GM21786 (cell line): Measurements from ENCODE around the gene C12orf75.
"Not testable (repeated sequence)": the region's sequence is repeated elsewhere in the genome, so short reads cannot be mapped to it uniquely, and the experiment has no call there.

Experiments
- ATAC-seq: cut with Tn5 transposase; IDR thresholded peaks from one replicate; pipeline ENCODE4 v1.9.1; 2021; ENCODE audit not compliant: unreplicated experiment

C12orf75 gene

DNA sequence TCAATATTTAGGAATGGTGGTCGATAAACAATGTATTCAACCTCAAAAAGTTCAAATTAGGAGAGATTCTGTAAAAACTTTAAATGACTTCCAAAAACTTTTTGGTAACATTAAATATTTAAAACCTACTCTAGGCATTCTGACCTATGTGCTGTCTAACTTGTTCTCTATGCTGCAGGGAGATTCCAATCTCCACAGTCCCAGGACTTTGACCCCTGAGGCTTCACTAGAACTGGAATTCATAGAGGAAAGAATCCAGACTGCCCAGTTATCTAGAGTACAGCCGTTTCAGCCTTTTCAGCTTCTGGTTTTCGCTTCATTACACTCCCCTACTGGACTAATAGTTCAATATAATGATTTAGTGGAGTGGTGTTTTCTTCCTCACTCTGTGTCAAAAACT, 21.1 kb upstream of the C12orf75 start:
- ATAC-seq, result not testable (repeated sequence)

DNA sequence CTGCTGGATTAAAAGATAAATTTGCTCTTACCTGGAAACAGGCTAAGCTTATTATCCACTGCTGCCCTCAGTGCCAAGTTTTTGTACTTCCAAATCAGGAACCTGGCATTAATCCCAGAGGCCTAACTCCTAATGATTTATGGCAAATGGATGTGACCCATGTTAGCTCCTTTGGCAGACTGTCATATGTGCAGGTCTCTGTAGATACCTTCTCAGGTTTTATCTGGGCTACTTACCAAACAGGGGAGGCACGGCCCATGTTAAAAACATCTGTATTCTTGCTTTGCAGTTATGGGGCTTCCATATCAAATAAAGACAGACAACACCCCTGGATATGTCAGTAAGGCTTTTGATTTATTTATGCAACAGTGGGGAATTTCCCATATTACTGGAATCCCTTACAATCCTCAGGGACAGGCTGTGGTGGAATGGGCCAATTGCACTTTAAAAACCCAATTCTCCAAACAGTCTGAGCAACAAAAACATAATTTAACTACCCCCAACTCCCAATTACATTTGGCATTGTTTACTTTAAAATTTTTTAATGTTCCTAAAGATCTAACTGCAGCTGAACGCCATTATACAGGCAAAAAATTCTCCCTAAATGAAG, 19.9 kb upstream of the C12orf75 start:
- ATAC-seq, result not testable (repeated sequence)

- ATAC-seq, result not testable (repeated sequence)
These were observed 18.6 kb upstream of the C12orf75 start for GRCh38 chr12:105311936-105312335.

DNA sequence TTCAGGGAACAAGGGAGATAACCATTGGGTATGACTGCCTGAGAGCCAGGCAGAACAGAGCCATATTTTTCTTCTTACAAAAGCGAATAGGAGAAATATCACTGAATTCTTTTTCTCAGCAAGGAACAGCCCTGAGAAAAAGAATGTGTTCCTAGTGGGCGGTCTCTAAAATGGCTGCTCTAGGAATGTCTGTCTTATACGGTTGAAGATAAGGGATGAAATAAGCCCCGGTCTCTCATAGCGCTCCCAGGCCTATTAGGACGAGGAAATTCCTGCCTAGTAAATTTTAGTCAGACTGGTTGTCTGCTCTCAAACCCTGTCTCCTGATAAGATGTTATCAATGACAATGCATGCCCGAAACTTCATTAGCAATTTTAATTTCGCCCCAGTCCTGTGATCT, 16.7 kb upstream of the C12orf75 start:
- not testable (repeated sequence) for ATAC-seq

- no peak for ATAC-seq
These were observed 15.4 kb upstream of the C12orf75 start for GRCh38 chr12:105315130-105315529.

DNA sequence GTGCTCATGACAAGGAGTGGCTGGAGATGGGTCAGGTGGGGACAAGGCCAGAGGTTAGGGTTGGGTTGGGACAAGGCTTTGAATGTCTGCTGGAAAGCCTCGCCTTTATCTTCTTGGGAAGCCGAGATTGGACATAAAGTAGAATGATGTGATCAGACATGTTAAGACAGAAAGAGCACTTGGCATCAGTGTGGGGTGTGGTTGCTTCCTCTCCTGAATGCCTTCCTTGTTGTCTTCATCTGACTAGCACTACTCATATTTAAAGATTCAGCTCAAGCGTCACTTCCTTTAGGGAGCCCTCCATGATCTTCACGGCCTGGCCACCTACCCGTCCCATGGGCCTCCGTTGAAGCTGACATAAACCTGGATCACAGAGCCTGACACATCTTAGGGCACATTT, 14.8 kb upstream of the C12orf75 start:
- ATAC-seq, result no peak

- ATAC-seq, result no peak
These were observed 13.3 kb upstream of the C12orf75 start for GRCh38 chr12:105316931-105317852.

- ATAC-seq, result no peak
These were observed 12.4 kb upstream of the C12orf75 start for GRCh38 chr12:105317942-105318621.

GRCh38 chr12:105318651-105319483, 11.6 kb upstream of the C12orf75 start:
- ATAC-seq, result no peak

GRCh38 chr12:105319691-105320209, 10.7 kb upstream of the C12orf75 start:
- ATAC-seq, result no peak

GRCh38 chr12:105321125-105321524, 9.4 kb upstream of the C12orf75 start:
- no peak for ATAC-seq

GRCh38 chr12:105322070-105322469, 8.4 kb upstream of the C12orf75 start:
- ATAC-seq, result no peak

DNA sequence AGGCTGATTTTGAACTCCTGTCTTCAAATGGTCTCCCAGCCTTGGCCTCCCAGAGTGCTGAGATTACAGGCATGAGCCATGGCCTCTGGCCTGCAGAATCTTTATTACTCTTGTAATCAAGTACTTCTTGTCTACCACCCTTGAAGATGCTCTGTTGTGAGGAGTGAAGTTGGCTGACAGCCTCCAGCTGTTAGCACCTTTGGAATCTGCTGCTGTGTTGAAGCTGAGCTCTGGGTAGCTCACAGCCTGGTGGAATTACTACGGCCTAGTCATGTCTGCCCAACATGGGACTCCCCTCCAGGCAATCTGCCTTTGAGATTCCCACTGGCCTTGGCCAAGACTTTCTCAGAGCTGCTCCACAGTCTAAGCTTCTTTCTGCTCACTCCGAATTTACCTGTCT, 5.8 kb upstream of the C12orf75 start:
- ATAC-seq, result no peak

GRCh38 chr12:105325117-105325516, 5.4 kb upstream of the C12orf75 start:
- ATAC-seq, result no peak

DNA sequence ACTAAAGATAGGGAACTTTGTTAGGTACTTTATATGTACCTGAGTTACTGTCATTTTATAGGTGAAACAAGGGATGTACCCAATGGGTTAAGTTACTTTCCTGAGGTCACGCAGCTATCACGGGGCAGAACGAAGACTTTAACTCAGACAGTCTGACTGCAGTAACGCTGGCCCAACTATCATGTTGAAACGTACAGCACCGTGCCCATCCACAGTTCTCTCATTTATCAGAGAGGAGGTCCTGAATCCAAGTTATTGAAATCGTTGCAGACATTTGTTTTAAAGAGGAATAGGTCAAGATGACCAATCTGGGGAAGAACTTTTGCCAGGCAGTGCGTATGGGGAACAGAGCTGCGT, 587 bp upstream of the C12orf75 start:
- no peak for ATAC-seq

DNA sequence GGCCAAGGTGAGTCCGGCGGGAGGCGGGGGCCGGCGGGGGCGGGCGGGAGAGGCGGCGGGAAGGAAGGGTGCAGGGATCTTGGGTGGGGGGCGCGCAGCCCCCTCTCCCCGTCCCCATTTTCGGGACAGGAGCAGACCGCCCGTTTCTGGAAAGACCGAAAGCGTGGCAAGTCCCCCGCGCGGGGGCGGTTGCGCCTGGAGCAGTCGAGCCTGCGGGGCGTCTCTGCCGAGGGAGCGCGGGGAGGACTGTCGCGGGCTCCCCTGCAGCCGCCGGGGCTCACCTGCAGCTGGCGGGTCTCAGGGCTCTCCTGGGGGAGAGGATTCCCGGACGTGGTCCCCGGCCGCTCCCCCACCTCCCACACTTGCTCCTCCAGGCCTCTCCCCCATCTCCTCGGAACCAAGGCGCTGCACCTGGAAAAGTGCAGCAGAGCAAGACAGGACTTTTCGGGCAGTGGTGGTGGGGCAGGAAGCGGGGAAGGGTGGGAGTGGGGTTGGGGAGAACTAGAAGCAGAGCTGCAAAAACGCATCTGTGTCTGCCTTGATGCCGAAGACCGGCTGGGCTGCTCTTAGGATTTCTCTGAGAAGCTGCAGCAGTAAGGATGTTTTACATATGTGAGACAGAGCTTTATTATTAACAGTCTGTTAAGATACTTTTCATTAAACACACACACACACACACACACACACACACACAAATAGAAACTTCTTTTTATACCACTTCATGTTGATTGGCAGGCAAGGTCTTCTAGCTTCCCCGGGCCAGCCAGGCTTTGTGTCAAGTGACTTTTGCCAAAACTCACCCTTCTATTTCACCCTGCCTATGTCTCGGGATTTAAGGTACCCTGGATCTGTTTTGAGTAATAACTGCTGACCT, 677 bp downstream of the C12orf75 start:
- no peak for ATAC-seq

DNA sequence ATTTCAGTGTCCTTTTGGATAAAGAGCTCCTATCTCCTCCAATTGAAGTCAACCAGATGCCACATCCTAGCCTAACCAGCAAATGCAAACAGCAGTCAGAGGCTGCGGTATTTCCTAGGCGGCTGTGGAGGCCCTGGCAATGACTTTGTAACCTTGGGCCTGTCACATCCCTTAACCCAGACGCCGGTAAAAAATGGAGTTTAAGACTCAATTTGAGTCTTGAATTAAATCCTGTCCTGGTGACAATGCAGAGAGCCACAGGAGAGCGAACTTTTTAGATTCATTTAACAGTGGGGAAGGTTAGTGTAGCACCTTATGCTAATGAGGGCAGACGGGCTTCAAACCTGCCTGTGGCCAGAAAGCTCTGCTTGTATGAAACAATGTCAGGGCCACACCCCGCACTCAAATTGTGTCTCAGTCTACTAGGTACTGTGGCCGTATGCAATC, 1.3 kb downstream of the C12orf75 start:
- no peak for ATAC-seq

GRCh38 chr12:105332286-105332685, 1.8 kb downstream of the C12orf75 start:
- ATAC-seq, result not testable (repeated sequence)

DNA sequence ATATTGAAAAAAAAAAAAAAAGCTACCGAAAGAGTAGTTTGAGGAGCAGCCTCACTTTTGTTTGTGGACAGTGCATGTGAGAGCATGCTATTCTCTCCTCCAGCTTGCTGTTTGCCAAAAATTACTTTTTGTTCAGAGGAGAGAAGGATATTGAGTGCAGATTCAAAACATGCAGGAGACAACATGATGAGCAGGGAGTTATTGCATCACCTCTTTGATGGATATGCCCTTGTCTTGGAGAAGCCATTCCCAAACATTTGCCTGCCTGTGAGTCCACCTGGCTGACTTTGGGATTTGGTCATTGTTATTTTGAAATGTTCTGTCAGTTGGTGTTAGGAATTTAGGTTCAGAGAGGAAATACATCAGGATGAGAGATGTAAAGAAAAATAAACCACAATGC, 2.4 kb downstream of the C12orf75 start:
- no peak for ATAC-seq

GRCh38 chr12:105334001-105334400, 3.5 kb downstream of the C12orf75 start:
- ATAC-seq, result no peak
